Raji (cell line): ENCODE data around the gene FLYWCH1.

ENCODE experiments used
- POLR2A ChIP-seq: IDR thresholded peaks from 2 replicates; pipeline ENCODE4 v1.6.1; 2011; ENCODE audit warnings: low read depth, low read length, control low read depth; ENCODE audit not compliant: insufficient read depth

FLYWCH1 gene

DNA sequence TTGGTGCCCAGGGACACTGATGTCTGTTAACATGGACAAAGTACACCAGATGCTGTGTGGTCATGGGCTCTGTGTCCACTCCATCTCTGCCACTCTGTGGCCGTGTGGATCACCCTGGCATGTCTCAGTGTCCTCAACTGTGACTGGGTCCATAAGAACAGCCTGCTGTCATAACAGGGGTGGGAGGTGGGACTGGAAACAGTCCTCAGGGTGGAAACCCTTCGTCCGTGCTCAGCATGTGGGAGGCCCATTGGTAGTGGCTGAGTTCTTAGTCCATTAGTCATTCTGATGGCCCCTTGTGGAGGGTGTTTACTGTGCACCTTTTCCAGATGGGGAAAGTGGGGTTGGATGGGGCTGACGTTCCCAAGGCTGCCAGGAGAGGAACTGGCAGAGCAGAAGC is 15.9 kb upstream of the FLYWCH1 start:
- no peak for TF ChIP-seq POLR2A

GRCh38 chr16:2896480-2897010 is 15.2 kb upstream of the FLYWCH1 start:
- TF ChIP-seq POLR2A = no peak

DNA sequence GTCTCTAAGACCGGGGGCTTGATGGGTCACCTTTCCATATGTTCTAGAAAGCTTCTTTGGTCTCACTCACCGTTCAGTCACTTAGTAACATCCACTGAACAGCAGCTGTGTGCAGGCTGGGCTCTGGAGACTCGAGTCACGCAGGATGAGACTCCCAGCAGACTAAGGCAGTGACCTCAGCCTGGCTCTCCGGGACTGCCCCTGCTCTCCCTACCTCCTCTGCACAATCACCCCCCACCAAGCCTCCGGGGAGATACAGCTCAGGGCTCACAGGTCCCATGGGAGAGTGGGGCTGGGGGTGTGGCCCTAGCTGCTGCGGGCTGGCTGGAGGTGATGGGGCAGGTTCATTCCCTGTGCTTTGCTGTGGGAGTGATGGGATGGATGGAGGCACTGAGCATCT is 14.6 kb upstream of the FLYWCH1 start:
- TF ChIP-seq POLR2A = no peak

DNA sequence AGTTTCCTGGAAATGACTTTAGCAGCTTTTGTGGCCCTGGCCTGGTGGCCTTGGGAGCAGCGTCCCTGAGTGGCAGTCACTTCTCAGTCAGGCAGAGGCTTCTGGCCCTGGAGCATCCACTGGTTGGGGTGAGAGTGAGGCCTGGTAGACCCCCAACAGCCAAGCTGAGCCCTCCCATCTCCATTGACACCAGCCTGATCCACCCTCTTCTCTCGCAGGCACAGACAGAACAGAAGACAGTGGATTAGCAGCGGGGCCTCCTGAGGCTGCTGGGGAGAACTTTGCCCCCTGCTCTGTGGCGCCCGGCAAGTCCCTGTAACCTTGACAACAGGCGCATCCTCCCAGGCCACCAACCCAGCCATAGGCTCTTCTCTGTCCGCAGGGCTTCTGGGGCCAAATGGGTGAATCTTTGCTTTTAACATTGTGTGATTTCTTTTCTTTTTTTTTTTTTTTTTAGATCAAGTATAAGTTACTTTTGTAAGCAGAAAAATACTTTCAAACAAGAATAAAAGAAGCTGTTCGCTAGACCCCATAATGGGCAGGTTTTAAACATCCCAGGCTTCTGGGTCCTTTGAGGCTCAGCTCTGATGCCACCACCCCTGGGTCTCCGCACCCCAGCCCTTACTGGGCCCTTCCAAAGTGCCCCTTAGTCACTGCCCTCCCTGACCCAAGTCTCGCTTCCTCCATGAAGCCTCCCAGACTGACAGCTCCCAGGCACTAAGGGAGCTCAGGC is 12.7 kb upstream of the FLYWCH1 start:
- no peak for TF ChIP-seq POLR2A

- TF ChIP-seq POLR2A = no peak
Observed at GRCh38 chr16:2899564-2900072, 12.1 kb upstream of the FLYWCH1 start.

DNA sequence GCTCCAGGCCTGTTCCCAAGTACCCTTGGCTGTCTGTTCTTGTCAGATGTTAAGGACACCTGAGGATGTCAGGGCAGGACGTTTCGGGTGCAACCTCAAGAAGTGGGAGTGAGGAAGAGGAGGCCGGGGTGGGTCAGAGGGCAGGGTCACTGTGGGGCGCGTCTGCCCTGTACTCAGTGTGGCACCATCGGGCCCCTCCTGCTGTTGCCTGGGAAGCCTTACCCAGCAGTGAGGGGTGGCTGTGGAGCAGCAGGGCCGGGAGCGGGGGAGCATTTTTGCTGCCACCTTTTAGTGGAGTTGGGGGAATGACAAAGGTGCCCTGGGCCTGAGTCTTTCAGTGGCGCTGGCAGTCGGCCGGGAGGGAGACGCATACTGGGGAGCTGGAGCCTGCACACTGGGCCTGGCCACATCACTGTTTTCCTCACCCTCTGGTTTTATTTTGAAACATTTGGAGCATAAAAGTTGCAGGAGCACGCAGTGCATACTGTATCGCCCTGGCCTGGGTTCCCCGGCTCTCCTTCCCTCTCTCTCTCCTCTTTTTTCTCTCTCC is 11.1 kb upstream of the FLYWCH1 start:
- TF ChIP-seq POLR2A = no peak

DNA sequence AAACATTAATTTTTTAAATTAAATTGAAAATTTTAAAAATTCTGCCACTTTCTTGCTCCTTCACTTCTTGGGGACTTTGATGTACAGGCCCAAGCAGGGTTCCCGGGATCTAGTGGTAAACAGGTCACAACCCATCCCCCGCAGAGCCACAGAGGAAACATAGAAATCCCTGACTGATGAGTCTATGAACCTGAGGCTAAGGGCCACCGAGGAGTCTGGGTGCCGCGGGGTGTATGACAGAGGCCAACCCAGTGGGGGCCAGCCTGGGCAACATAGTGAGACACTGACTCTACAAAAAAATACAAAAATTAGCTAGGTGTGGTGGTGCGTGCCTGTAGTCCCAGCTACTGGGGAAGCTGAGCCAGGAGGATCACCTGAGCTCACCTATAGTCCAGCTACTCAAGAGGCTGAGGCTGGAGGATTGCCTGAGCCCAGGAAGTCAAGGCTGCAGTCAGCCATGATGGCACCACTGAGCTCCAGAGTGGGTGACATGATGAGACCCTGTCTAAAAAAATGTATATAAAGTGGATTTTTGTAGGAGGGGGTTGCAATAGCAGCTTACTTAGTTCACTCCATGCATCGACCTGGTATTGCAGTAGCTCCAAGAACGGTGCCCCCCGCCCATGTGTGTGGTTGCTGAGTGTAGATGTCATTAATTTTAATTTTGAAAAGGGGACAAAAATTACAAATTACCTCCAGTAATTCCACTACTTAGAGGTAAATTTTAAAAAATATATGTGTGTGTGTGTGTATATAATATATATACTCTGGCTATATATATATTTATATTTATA is 9.2 kb upstream of the FLYWCH1 start:
- no peak for TF ChIP-seq POLR2A

- TF ChIP-seq POLR2A = peak; percentile 49
Observed at GRCh38 chr16:2904100-2904921, 7.4 kb upstream of the FLYWCH1 start.

GRCh38 chr16:2904922-2905240 is 6.8 kb upstream of the FLYWCH1 start:
- no peak for TF ChIP-seq POLR2A

DNA sequence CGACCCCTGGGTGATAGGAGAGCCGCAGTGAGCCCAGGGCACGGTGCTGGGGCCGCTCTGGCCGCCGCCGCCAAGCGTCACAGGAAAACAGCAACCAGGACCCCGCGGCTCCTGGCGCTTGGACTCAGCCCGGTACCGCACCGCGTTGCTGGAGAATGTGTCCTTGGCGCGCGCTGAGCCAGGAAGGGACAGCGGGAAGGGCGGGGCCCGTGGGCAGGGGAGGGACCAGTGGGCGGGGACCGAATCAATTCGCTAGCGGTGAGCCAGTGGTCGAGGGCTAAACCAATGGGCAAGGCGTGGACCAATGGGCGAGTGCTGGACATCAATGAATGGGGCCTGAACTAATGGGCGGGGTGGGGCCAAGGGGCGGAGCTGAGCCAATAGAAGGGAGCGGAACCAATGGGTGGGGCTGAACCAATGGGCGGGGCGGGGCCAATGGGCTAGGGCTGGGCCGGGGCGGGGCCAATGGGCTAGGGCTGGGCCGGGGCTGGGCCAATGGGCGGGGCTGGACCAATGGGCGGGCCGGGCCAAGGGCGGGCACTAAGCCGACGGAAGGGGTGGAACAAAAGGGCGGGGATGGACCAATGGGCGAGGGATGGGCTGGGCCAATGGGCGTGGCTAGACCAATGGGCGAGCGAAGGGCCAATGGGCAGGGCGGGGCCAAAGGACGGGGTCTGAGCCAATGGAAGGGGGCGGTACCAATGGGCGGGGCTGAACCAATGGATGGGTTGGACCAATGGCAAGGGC is 6.3 kb upstream of the FLYWCH1 start:
- peak; percentile 91 for TF ChIP-seq POLR2A

DNA sequence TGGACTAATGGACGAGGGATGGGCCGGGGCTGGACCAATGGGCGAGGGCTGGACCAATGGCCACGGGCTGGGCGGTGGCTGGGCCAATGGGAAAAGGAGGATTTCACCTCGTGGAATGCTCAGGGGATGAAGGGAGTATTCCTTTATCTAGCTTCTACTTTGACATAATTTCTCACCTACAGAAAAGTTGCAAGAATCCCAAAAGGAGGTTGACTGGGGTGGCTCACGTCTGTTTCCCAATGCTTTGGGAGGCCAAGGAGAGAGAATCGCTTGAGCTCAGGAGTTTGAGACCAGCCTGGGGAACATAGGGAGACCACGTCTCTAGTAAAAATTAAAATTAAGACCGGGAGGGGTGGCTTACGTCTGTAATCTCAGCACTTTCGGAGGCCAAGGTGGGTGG is 5.7 kb upstream of the FLYWCH1 start:
- TF ChIP-seq POLR2A = no peak

GRCh38 chr16:2910441-2910969 is 1.2 kb upstream of the FLYWCH1 start:
- no peak for TF ChIP-seq POLR2A

- TF ChIP-seq POLR2A = no peak
Observed at GRCh38 chr16:2912330-2913199, 834 bp downstream of the FLYWCH1 start.
